Stimulated activated CD4-positive, alpha-beta T cell treated with anti-CD3 and anti-CD28 coated beads, Interleukin-15, amount 100 ng/mL, for 1 hour (primary cell): ENCODE data around the gene NBAS.
A peak's percentile ranks its signal among the peaks of the same experiment; 100 is the strongest.

Experiments
- DNase-seq, 2 donors: peaks; one replicate each; pipeline ENCODE4 v3.0.0-alpha.2; 2020; ENCODE audit warnings: low read depth in 1 of 2, low spot score in 1 of 2

NBAS gene

GRCh38 chr2:15147591-15147990 lies 413.5 kb downstream of the NBAS start:
- no peak for DNase-seq

GRCh38 chr2:15146960-15147359 lies 414.2 kb downstream of the NBAS start:
- no peak for DNase-seq

- no peak for DNase-seq
Measured at GRCh38 chr2:15145919-15146318, 415.2 kb downstream of the NBAS start.

- DNase-seq: no peak
Measured at GRCh38 chr2:15145046-15145817, 415.9 kb downstream of the NBAS start.

- DNase-seq: peak; percentile 21 to 45
Measured at GRCh38 chr2:15142069-15142689, 419.0 kb downstream of the NBAS start.

- DNase-seq: no peak
Measured at GRCh38 chr2:15141211-15141610, 419.9 kb downstream of the NBAS start.

GRCh38 chr2:15136639-15137038 lies 424.5 kb downstream of the NBAS start:
- DNase-seq: no peak

GRCh38 chr2:15134957-15135356 lies 426.2 kb downstream of the NBAS start:
- DNase-seq: no peak

- DNase-seq: no peak
Measured at GRCh38 chr2:15133461-15133860, 427.7 kb downstream of the NBAS start.

- no peak for DNase-seq
Measured at GRCh38 chr2:15128846-15129245, 432.3 kb downstream of the NBAS start.

GRCh38 chr2:15127876-15128275 lies 433.3 kb downstream of the NBAS start:
- no peak for DNase-seq

GRCh38 chr2:15127301-15127700 lies 433.8 kb downstream of the NBAS start:
- DNase-seq: no peak

- DNase-seq: no peak
Measured at GRCh38 chr2:15126373-15126772, 434.8 kb downstream of the NBAS start.

- no peak for DNase-seq
Measured at GRCh38 chr2:15122915-15123314, 438.2 kb downstream of the NBAS start.

- no peak for DNase-seq
Measured at GRCh38 chr2:15120631-15121030, 440.5 kb downstream of the NBAS start.

- no peak for DNase-seq
Measured at GRCh38 chr2:15119722-15120175, 441.4 kb downstream of the NBAS start.

GRCh38 chr2:15117409-15118050 lies 443.6 kb downstream of the NBAS start:
- DNase-seq: no peak
